ENCODE measurements around the gene SWT1. TPM values are rescaled to one million over a fixed set of nuclear protein-coding genes. Genes with fewer than 3 reads are reported as not detected.

Gene SWT1
- total and polyA plus RNA-seq, 2 of the 4 experiments (the other 2 are of a cell fraction) = 0.82 to 2.7 TPM

DNA sequence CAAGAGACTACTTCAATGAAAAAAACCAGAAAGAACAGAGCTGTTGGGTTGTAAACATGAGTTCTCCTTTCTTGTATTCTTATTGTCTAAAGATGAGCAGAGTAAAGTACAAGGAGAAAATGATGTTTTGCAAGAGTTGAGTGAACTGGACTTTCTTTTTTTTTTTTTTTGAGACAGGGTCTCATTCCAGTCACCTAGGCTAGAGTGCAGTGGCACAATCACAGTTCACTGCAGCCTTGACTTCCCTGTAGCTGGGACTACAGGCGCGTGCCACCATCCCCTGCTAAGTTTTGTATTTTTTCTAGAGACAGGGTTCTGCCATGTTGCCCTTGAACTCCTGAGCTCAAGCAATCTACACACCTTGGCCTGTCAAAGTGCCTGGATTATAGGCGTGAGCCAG, 167.2 kb downstream of the SWT1 start:
- no peak overlapping the region for H2BK120ac ChIP-seq (ENCODE audit: low read depth, low read length)
- 100% methylated on average over 2 of the region's 3 CpGs; no CpG with 5 or more reads in 1 of the 2 experiments for WGBS, 2 experiments (ENCODE audit: extremely low coverage in 2 of 2, insufficient read length in 1 of 2)
- no peak overlapping the region for H2BK5ac ChIP-seq (ENCODE audit: low read depth, low read length, poor library complexity, severe bottlenecking)
- dilution Hi-C loops (cut with HindIII; ENCODE audit: low sequenced_read_pairs, unreplicated experiment) (no loop called here), intact Hi-C loops (cut with micrococcal nuclease) (no loop called here), in situ Hi-C loops (cut with MboI; ENCODE audit: low sequenced_read_pairs) (no loop called here)
- no peak overlapping the region for H2AK5ac ChIP-seq (ENCODE audit: low read depth, low read length)
- no peaks in the 10 kb centered on the region for H3K27me3 ChIP-seq (ENCODE audit: control insufficient read depth, insufficient read depth, low read length)
- no peak overlapping the region for H3K4me3 ChIP-seq (ENCODE audit: insufficient read depth, low read depth, low read length)
- no peak overlapping the region for H4K5ac ChIP-seq (ENCODE audit: low read depth, low read length)
- no peak overlapping the region for H3K4me2 ChIP-seq (ENCODE audit: low read depth, low read length)
- DNase-seq (no peak), ATAC-seq (ENCODE audit: low read depth) (no peak)
- no peak overlapping the region for H3K27ac ChIP-seq (ENCODE audit: insufficient read depth, low read length)
- H3K9me1 ChIP-seq (ENCODE audit: insufficient read depth, low read length) = no peaks in the 10 kb centered on the region
- CTCF ChIA-PET = interaction anchor here (1.0 kb wide), 1 partner anchor 272 kb away, joined by 3 read pairs; no protein-coding TSS in a partner anchor
- H2BK20ac ChIP-seq (ENCODE audit: low read depth, low read length) = no peak overlapping the region
- BruUV-seq (replicated peaks) = no TSS peak
- no peaks in the 10 kb centered on the region for H3K4me1 ChIP-seq (ENCODE audit: control insufficient read depth, insufficient read depth, low read length)
- no peak overlapping the region for H3K14ac ChIP-seq (replicated peaks; ENCODE audit: low read depth, low read length)
- no peak overlapping the region for H3K9ac ChIP-seq (ENCODE audit: low read depth, low read length)
- no peaks in the 10 kb centered on the region for H3K79me1 ChIP-seq (ENCODE audit: low read depth in 1 of 2, low read length in 2 of 2)
- H4K20me1 ChIP-seq (ENCODE audit: insufficient read depth, low read length) = no peaks in the 10 kb centered on the region
- POLR2A ChIA-PET (ENCODE audit: unreplicated experiment) = no interaction called here
- H4K8ac ChIP-seq (ENCODE audit: low read depth in 2 of 2, low read length in 2 of 2) = no peak overlapping the region
- H3K18ac ChIP-seq (ENCODE audit: low read depth, low read length) = no peak overlapping the region
- H3K56ac ChIP-seq (ENCODE audit: extremely low read depth, insufficient read depth, low read length) = no peak overlapping the region
- H2AFZ ChIP-seq (replicated peaks; ENCODE audit: low read length, poor library complexity) = no peak overlapping the region
- no peak overlapping the region for H3K23ac ChIP-seq (ENCODE audit: low read depth, low read length)
- H2AK9ac ChIP-seq (replicated peaks; ENCODE audit: low read depth, low read length, poor library complexity) = no peak overlapping the region
- H3K9me3 ChIP-seq (ENCODE audit: control insufficient read depth, insufficient read depth, low read length) = no peaks in the 10 kb centered on the region
- no peak overlapping the region for H4K91ac ChIP-seq (ENCODE audit: insufficient read depth, low read depth, low read length)
- no peak overlapping the region for H2BK15ac ChIP-seq (ENCODE audit: low read depth, low read length)
- H3K4ac ChIP-seq (ENCODE audit: low read depth, low read length) = no peak overlapping the region
- H3K36me3 ChIP-seq (ENCODE audit: control insufficient read depth, insufficient read depth, low read length) = no peaks in the 10 kb centered on the region
- TF ChIP-seq RAD21 (IDR thresholded peaks at IDR 0.05; ENCODE audit: low read length) (no peak), FOS (IDR thresholded peaks at IDR 0.05; ENCODE audit: low read depth, low read length) (no peak), SMC3 (IDR thresholded peaks at IDR 0.05; ENCODE audit: low read depth, low read length) (no peak), CHD1 (IDR thresholded peaks at IDR 0.05; ENCODE audit: low read depth, low read length) (no peak), MXI1 (IDR thresholded peaks at IDR 0.05; ENCODE audit: borderline replicate concordance, low read depth, low read length) (no peak), BHLHE40 (IDR thresholded peaks at IDR 0.05; ENCODE audit: low read depth, low read length) (no peak), MAZ (IDR thresholded peaks at IDR 0.05; ENCODE audit: borderline replicate concordance, low read depth, low read length) (no peak), NFE2L2 (IDR thresholded peaks at IDR 0.05; ENCODE audit: low read depth, low read length) (no peak), RFX5 (IDR thresholded peaks at IDR 0.05; ENCODE audit: low read depth, low read length) (no peak)
- TF ChIP-seq, protein P1, sequence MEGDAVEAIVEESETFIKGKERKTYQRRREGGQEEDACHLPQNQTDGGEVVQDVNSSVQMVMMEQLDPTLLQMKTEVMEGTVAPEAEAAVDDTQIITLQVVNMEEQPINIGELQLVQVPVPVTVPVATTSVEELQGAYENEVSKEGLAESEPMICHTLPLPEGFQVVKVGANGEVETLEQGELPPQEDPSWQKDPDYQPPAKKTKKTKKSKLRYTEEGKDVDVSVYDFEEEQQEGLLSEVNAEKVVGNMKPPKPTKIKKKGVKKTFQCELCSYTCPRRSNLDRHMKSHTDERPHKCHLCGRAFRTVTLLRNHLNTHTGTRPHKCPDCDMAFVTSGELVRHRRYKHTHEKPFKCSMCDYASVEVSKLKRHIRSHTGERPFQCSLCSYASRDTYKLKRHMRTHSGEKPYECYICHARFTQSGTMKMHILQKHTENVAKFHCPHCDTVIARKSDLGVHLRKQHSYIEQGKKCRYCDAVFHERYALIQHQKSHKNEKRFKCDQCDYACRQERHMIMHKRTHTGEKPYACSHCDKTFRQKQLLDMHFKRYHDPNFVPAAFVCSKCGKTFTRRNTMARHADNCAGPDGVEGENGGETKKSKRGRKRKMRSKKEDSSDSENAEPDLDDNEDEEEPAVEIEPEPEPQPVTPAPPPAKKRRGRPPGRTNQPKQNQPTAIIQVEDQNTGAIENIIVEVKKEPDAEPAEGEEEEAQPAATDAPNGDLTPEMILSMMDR (conservative IDR thresholded peaks at IDR 0.05; ENCODE audit: low read depth, low read length) = no peak
- TF ChIP-seq, protein P2, sequence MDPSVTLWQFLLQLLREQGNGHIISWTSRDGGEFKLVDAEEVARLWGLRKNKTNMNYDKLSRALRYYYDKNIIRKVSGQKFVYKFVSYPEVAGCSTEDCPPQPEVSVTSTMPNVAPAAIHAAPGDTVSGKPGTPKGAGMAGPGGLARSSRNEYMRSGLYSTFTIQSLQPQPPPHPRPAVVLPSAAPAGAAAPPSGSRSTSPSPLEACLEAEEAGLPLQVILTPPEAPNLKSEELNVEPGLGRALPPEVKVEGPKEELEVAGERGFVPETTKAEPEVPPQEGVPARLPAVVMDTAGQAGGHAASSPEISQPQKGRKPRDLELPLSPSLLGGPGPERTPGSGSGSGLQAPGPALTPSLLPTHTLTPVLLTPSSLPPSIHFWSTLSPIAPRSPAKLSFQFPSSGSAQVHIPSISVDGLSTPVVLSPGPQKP (IDR thresholded peaks at IDR 0.05; ENCODE audit: borderline replicate concordance, low read depth, low read length) = no peak

Data from IMR-90 (cell line).